ENCODE data around the gene MBNL1.

- TF ChIP-seq POLR2A (IDR thresholded peaks at IDR 0.05) = no peak
- TF ChIP-seq, protein P1, sequence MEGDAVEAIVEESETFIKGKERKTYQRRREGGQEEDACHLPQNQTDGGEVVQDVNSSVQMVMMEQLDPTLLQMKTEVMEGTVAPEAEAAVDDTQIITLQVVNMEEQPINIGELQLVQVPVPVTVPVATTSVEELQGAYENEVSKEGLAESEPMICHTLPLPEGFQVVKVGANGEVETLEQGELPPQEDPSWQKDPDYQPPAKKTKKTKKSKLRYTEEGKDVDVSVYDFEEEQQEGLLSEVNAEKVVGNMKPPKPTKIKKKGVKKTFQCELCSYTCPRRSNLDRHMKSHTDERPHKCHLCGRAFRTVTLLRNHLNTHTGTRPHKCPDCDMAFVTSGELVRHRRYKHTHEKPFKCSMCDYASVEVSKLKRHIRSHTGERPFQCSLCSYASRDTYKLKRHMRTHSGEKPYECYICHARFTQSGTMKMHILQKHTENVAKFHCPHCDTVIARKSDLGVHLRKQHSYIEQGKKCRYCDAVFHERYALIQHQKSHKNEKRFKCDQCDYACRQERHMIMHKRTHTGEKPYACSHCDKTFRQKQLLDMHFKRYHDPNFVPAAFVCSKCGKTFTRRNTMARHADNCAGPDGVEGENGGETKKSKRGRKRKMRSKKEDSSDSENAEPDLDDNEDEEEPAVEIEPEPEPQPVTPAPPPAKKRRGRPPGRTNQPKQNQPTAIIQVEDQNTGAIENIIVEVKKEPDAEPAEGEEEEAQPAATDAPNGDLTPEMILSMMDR (IDR thresholded peaks at IDR 0.05) = no peak
Measured at GRCh38 chr3:152374262-152374990, 105.7 kb downstream of the MBNL1 start.

Data from upper lobe of left lung (tissue), 4 donors.